ENCODE results near the gene PIK3CA.
"Not testable (repeated sequence)": the region's sequence is repeated elsewhere in the genome, so short reads cannot be mapped to it uniquely, and the experiment has no call there.

Gene PIK3CA

DNA sequence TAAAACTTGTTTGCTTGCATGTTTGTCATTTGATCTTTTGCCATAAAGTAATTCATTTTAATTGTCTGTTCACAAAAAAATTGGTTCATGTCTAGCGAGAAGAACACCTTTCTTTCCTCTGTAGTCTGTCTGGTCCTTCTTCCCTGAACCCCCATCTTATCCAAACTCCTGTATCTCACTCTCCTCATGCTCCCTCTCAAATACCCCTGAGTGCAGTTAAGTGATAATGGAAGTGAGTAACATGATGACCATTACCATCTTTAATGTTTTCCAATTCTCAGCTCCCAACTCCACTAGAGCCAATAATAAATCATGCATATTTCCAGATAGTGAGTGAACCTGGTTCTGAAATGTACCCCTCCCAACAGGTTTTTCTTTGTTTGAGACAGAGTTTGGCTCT is 116.9 kb downstream of the PIK3CA start:
- no peak for DNase-seq

DNA sequence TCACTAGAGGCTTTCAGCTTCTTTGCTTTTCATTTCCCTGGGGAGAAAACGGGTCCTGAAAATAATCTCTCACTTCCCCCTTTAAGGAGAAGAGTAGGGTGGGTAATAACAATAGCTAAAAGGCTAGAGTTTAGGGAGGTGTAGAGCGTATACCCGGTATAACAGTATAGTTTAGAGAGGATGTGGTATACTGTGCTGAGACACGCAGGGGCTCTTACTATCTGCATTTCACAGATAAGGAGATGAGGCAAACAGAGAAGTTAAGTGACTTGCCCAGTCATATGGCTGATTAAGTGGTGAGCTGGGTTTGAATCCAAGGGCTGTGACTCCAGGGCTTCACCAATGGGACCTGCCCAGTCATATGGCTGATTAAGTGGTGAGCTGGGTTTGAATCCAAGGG is 117.7 kb downstream of the PIK3CA start:
- DNase-seq: no peak

DNA sequence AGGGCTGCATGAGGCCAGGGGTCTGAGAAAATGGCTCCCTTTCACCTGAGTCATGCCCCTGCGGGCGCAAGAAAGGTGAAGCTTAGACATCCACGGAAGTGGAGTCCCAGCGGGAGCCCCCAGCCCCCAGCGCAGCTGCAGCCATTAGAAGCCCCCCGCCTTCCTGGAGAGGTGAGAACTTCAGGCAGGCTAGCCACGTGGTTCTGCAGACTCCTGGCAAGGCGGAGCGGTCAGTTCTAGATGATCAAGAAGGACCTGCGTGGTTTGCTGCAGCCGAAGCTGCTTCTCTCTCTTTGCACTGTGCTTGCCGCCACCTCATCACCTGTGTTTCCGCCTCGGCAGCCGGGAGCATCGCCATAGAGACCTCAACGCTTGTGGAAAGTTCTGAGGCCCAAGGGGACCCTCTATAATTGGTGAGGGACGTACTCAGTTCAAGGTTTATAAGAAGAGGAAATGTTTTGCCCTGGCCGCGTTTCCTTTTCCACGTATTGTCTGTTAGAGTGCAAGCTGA is 118.6 kb downstream of the PIK3CA start:
- no peak for DNase-seq

DNA sequence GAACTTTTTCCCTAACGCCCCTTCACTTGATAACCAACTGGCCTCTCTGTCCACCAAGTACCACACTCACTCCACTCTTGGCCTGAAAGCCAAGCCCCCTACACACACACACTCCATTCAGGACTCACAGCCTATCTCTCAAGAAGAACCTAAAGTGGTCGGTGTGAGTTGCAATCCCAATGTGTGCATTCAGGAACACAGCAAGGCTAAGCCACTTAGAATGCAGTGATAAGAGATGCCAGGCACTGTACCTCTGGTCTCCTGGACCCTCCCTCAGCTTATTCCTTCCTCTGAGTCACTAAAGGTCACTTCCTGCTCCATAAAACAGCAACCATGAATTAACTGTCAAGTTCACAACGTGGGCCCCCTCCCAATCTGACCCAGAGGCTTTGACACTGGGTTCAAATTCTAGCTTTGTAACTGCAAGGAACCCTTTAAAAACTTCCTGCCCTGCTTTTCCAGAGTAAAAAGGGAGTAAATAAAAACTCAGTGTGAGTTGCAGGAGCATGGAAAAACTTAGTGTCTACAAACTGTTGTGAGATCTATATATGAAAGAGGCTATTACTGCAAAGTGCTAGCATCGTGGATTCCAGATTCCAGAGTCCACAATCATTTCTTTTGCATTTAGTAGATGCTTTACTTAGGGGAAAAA is 120.4 kb downstream of the PIK3CA start:
- no peak for DNase-seq

DNA sequence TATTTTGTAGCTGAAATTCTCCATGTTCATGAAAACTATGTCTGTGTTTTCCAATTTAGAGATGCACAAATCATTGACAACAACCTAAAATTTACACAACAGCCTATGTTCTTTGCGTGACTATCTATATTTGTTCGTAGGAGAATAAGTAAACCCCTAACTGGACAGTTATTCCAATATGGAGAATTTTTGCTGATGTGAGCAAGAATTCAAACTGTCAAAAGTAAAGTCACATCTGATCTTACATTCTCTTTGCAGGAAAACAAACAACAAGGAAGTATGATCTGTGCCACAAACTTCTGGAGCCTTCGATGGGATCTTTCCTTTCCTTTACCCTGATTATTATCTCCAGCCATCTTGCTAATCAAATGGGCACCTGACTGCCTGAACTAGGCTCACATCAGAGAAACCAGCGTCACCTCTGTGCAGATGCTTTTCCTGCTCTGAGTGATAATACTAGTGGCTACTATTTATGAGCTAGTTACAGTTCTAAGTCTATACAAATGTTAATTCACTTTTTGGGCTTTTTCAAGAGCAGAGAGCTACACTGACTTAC is 121.1 kb downstream of the PIK3CA start:
- no peak for DNase-seq

DNA sequence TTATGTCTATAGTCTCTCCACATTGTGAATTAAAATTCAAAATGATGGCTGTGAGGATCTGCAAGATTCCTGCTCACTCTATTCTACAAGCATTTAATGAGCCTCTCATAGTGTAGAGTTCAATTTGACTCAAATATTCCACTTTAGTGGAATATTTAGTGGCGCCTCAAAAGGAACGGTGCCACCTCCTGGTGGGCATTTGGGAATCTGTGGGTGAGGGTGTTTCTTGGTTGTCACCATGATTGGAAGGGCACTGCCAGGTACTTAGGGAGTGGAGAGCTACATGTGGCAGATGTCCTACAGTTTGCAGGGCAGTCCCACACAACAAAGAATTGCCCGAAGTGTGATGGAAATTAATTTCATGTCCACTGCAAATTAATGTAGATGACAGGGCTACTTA is 124.2 kb downstream of the PIK3CA start:
- DNase-seq: no peak

DNA sequence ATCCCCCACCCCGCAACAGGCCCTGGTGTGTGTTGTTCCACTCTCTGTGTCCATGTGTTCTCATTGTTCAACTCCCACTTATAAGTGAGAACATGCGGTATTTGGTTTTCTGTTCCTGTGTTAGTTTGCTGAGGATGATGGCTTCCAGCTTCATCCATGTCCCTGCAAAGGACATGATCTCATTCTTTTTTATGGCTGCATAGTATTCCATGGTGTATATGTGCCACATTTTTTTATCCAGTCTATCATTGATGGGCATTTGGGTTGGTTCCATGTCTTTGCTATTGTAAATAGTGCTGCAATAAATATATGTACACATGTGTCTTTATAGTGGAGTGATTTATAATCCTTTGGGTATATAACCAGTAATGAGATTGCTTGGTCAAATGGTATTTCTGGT is 126.3 kb downstream of the PIK3CA start:
- DNase-seq: not testable (repeated sequence)

DNA sequence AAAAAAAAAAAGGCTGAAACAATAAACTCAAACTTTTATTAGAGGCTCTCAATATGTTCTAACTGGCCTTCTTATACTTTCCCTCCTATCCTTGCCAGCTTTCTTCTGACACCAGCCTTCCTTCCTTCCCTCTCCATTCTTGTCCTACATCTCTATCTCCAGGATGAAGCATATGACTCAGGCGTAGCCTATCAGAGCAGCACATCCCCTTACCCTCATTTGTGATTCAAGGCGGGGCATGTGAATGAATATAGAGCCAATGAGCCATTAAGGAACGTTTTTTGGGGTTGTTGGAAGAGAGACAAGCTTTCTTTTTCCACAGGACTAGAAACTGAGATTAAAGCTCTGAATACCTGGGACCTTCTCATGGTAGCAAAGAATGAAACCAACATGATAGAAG is 127.8 kb downstream of the PIK3CA start:
- no peak for DNase-seq

DNA sequence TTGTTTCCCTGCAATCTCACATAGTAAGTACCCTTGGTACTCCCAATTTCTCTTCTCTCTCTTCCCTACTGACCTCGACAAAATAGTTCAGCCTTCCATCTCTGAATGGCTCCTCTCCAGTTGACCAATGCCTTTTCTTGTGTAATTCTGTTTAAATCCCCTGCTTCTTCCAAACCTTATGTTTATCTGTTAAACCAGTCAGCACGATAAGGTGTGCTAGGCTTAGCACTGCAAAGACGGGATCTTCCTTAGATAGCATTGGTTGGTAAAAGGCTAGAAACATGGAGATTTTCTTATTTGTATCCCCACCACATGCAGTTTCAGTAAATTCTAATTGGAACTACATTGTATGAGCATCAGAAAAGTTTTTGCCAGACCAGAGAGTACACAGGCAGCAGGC is 128.6 kb downstream of the PIK3CA start:
- no peak for DNase-seq

DNA sequence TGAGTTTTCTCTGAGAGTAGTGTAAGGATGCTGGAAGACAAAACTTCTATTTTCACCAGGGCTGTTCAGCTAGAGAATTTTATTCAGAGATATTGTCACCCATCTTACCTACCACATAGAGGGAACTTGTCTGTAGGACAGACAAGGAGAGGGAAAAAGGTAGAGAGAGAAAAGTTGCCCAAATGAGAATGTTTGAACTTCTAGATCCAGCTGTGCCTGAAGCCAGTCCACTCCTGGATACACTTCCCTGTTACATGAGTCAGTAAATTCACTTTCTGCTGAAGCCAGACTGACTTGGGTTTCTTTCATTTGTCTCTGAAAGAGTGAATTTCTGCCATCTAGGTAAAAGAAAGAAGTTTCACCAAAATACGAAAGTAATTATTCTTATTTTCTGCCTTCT is 130.0 kb downstream of the PIK3CA start:
- DNase-seq: no peak

DNA sequence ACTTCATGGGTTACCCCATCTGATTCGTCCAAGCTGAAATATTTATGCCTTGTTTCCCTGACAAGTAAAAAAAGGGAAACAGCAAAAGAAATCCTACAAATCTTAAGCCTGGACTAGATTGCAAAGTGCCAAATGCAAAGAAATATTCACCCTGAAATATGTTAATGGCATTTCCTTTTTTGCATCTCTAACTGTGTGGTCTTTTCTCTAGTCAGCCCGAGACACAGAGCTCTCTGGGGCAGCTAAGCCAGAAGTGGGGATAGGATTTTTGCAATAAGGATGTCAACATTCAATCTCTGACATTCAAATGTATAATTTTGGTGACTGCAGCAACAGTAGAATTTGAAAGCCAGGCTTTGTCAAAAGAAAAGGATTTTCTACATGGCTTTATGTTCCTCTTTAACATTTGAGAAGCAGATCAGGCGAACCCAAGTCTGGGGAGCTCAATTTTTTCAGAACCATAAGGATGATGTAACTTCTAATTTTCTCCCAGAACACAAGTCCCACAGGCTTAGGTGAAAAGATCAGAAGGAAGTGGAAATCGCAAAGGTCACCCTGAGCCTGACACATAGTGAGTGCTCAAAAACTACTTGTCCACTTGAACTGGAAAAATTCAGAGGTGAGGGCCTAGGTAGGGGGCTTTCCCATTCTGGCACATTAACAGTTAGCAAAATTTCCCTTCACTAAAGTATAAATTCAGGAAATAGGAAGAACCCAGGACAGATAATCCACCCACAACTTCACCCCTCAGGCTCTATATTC is 131.0 kb downstream of the PIK3CA start:
- DNase-seq: no peak

DNA sequence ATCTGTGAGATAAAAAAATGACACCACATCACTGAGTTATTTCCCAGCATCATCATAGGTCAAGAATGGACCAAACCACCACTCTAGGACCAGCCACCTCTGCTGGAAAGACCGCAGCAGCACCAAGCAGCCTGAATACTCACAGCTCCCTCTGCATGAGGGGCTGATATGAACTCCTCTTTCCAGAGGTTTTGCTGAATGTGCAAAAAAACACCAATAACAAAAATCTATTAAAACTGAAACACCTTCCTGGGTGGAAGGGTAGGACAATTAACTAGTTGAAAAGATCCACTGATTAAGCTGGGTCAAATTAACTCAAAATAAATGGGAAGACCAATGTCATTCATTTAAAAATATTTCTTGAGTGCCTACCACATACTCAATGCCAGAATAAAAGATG is 131.7 kb downstream of the PIK3CA start:
- no peak for DNase-seq

DNA sequence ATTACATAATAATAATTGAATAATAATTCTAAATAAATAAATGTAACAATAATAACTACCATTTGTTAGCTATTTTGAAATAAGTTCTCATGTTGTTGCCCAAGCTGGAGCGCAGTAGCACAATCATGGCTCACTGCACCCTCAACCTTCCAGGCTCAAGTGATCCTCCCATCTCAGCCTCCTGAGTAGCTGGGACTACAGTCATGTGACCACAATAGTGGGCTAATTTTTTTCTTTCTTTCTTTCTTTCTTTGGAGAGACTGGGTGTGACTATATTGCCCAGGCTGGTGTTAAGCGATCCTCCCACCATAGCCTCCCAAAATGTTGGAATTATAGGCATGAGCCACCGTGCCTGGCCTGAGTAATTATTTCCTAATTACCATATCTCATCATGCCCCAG is 133.7 kb downstream of the PIK3CA start:
- no peak for DNase-seq

DNA sequence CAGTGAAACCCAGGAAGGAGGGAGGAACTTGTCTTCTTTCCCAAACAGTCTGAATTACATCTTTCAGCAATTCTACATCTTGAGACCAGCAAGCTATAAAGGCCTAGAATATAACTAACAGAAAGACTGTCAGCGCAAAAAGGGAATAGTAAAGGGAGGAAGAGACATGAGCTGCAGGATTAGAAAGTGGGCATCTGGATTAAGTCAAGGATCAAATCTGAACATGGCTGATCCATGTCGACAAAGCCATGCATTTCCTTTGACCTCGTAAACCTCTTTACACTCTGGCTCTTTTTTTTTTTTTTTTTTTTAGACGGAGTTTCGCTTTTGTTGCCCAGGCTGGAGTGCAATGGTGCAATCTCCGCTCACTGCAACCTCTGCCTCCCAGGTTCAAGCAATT is 138.2 kb downstream of the PIK3CA start:
- no peak for DNase-seq

DNA sequence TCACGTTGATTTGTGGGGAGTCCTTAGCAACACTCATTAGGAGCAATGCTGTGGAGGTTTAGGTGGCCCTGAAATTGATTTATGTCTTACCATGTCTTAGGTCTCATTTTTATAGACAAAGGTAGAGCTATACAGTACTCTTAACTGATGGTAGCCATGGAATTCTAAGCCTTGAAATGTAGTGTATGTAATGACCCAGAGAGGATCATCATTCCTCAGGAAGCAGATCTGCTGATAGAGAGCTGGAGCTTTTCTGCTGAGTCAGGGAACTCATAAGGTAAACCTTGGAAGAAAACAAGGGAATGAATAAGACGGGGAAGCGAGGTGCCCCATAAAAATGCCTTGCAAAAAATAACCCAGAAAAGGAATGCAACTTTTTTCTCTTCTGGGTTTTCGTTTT is 140.7 kb downstream of the PIK3CA start:
- DNase-seq: no peak

DNA sequence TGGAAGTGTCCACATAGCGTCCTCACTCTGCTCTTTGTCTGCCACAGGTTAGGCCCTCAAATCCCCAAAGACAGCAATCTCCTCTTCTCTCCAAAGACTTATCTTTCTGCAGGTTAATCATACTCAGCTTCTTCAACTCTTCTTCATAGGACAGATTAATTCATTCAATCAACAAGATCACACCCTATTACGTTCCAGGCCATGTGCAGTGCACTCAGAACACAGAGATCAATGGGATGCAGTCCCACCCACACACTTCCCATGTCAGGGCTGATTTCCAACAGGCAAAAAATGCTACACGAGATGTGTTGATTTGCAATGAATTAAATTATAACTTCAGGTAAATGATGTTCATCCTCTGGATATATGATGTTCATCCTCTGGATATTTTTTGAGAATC is 141.1 kb downstream of the PIK3CA start:
- no peak for DNase-seq
